SK-N-SH (cell line): ENCODE results near the gene DIAPH2.

ENCODE experiments used
- CTCF ChIP-seq: fragments of 200-600 bp; sonication (generic); IDR thresholded peaks from 2 replicates; pipeline ENCODE4 v1.6.1; 2017; ENCODE audit warnings: antibody characterized with exemption, mild to moderate bottlenecking, moderate library complexity
- ELF1 ChIP-seq: IDR thresholded peaks from 2 replicates; pipeline ENCODE4 v1.4.0; 2012
- EP300 ChIP-seq, 2 experiments: IDR thresholded peaks; 2 replicates each; pipeline versions ENCODE4 v1.4.0 to v1.6.1; 2012; ENCODE audit warnings: borderline replicate concordance in 1 of 2, low read depth in 1 of 2, low read length in 1 of 2
- FOXM1 ChIP-seq: IDR thresholded peaks from 2 replicates; pipeline ENCODE4 v1.4.0; 2012; ENCODE audit warnings: low read depth, mild to moderate bottlenecking
- GABPA ChIP-seq: IDR thresholded peaks from 2 replicates; pipeline ENCODE4 v1.4.0; 2012; ENCODE audit warnings: low read depth, mild to moderate bottlenecking
- IRF3 ChIP-seq: fragments of 150-350 bp; IDR thresholded peaks from 2 replicates; pipeline ENCODE4 v1.6.1; 2016; ENCODE audit warnings: mild to moderate bottlenecking, low read depth, low read length
- RXRA ChIP-seq: IDR thresholded peaks from 2 replicates; pipeline ENCODE4 v1.4.0; 2012; ENCODE audit warnings: low read depth, mild to moderate bottlenecking, borderline replicate concordance
- SMC3 ChIP-seq: IDR thresholded peaks from 2 replicates; pipeline ENCODE4 v1.6.1; 2012; ENCODE audit warnings: low read depth, low read length, improper control_type of control experiment
- TCF12 ChIP-seq: IDR thresholded peaks from 2 replicates; pipeline ENCODE4 v1.4.0; 2012
- USF1 ChIP-seq: IDR thresholded peaks from 2 replicates; pipeline ENCODE4 v1.4.0; 2012; ENCODE audit warnings: low read depth, borderline replicate concordance
- YY1 ChIP-seq: IDR thresholded peaks from 2 replicates; pipeline ENCODE4 v1.4.0; 2012; ENCODE audit warnings: low read depth, mild to moderate bottlenecking

- TF ChIP-seq YY1 (no peak), CTCF (no peak), FOXM1 (no peak), USF1 (no peak), ELF1 (no peak), IRF3 (no peak), EP300 (IDR thresholded peaks at IDR 0.05; ENCODE audit: borderline replicate concordance in 1 of 2, low read depth in 1 of 2, low read length in 1 of 2) (no peak), TCF12 (no peak), SMC3 (no peak), GABPA (no peak), RXRA (no peak)
Observed at GRCh38 chrX:97050392-97050791, 365.8 kb downstream of the DIAPH2 start.
